Measurements from ENCODE around the gene BSG.

The BSG gene

GRCh38 chr19:572140-572742 lies at the start of gene BSG:
BSG (plus strand) TSS chr19:572596; CDS start chr19:572635, 39 bp downstream.
- DNase-seq = peak; percentile 98

- DNase-seq = no peak
Measured at GRCh38 chr19:522726-523125, 49.7 kb upstream of the BSG start.

- DNase-seq = no peak
Measured at GRCh38 chr19:524062-524674, 48.2 kb upstream of the BSG start.

GRCh38 chr19:525029-525428 lies 47.4 kb upstream of the BSG start:
- no peak for DNase-seq

GRCh38 chr19:525857-526419 lies 46.5 kb upstream of the BSG start:
- no peak for DNase-seq

GRCh38 chr19:530134-531008 lies 42.0 kb upstream of the BSG start:
- DNase-seq = no peak

- peak; percentile 87 for DNase-seq
Measured at GRCh38 chr19:531009-531752, 41.2 kb upstream of the BSG start.

GRCh38 chr19:531753-532560 lies 40.4 kb upstream of the BSG start, which contains the start of gene CDC34:
CDC34 (plus strand) TSS chr19:531760; CDS start chr19:531932, 172 bp downstream.
- DNase-seq = no peak

- peak; percentile 36 for DNase-seq
Measured at GRCh38 chr19:532561-533363, 39.6 kb upstream of the BSG start.

GRCh38 chr19:533364-534058 lies 38.9 kb upstream of the BSG start:
- DNase-seq = no peak

GRCh38 chr19:534088-534487 lies 38.3 kb upstream of the BSG start:
- no peak for DNase-seq

- DNase-seq = no peak
Measured at GRCh38 chr19:535017-535835, 37.2 kb upstream of the BSG start.

GRCh38 chr19:536031-536880 lies 36.1 kb upstream of the BSG start:
- DNase-seq = no peak

- no peak for DNase-seq
Measured at GRCh38 chr19:536881-537404, 35.5 kb upstream of the BSG start.

GRCh38 chr19:538641-539428 lies 33.6 kb upstream of the BSG start:
- no peak for DNase-seq

- DNase-seq = no peak
Measured at GRCh38 chr19:539429-540030, 32.9 kb upstream of the BSG start.

All from CD4-positive, alpha-beta T cell treated with Interferon gamma for 1 hour (primary cell).